Measurements from ENCODE around the gene CCP110. TPM values are rescaled to one million over a fixed set of nuclear protein-coding genes. Genes with fewer than 3 reads are reported as not detected.

Gene CCP110
- total and polyA plus RNA-seq, 2 donors (not counting 1 experiment from before 2014, with no cell fraction given) = 4.9 to 23.6 TPM

- Mint-ChIP-seq H3K27ac (no peak overlapping the region), H3K9me3 (ENCODE audit: insufficient read depth) (no peaks in the 10 kb centered on the region), H3K27me3 (no peaks in the 10 kb centered on the region), H3K4me1 (peaks cover 22% of the 10 kb centered on the region), H3K4me3 (no peak overlapping the region)
- POLR2A ChIA-PET = no interaction called here
- Histone ChIP-seq H3K4me1 (ENCODE audit: control insufficient read depth in 2 of 2, insufficient read depth in 2 of 2, low read length in 2 of 2) (peaks cover 5 to 17% of the 10 kb centered on the region in 2 donors), H3K36me3 (replicated peaks in 1 of 2; ENCODE audit: control extremely low read depth in 1 of 2, control insufficient read depth in 1 of 2, extremely low read depth in 1 of 2, insufficient read depth in 2 of 2, low read length in 1 of 2) (no peaks in the 10 kb centered on the region), H3K9ac (ENCODE audit: low read length) (no peak overlapping the region), H3K27me3 (replicated peaks in 1 of 4; ENCODE audit: control extremely low read depth in 1 of 4, control insufficient read depth in 3 of 4, insufficient read depth in 4 of 4, low read length in 3 of 4) (no peaks in the 10 kb centered on the region), H4K20me1 (ENCODE audit: control insufficient read depth, insufficient read depth, low read length, poor library complexity, severe bottlenecking) (peaks cover 3% of the 10 kb centered on the region), H3K79me2 (ENCODE audit: control insufficient read depth, insufficient read depth, low read length) (peaks cover 13% of the 10 kb centered on the region), H3K4me2 (replicated peaks; ENCODE audit: low read depth, low read length, poor library complexity, severe bottlenecking) (no peak overlapping the region), H3K4me3 (ENCODE audit: control extremely low read depth in 1 of 5, extremely low read depth in 1 of 5, insufficient read depth in 1 of 5, low read depth in 2 of 5, low read length in 4 of 5) (no peak overlapping the region), H2AFZ (ENCODE audit: insufficient read depth, low read depth, low read length, poor library complexity, severe bottlenecking) (peak overlapping the region; percentile 13), H3K9me3 (ENCODE audit: control extremely low read depth in 1 of 3, control insufficient read depth in 2 of 3, insufficient read depth in 1 of 3, low read length in 2 of 3) (peaks cover 0 to 7% (median 0%) of the 10 kb centered on the region in 3 donors), H3K27ac (ENCODE audit: low read length in 2 of 2) (no peak overlapping the region)
- intact Hi-C loops (cut with micrococcal nuclease) = loop anchor here (10.0 kb wide), 1 partner anchor 1345 kb away; the partner anchor contains the start of genes DCUN1D3 and LYRM1
- 100% methylated on average over 1 of the region's 10 CpGs for WGBS (ENCODE audit: insufficient coverage)
- CTCF ChIA-PET = interaction anchor here (0.6 to 6.3 kb wide), 9 partner anchors 14 to 826 kb away, joined by 3 to 55 read pairs (median 4); partner anchors contain the start of genes CCP110 and GDE1
- TF ChIP-seq EZH2 (IDR thresholded peaks at IDR 0.05; ENCODE audit: borderline replicate concordance, insufficient read depth, low read depth, low read length, poor library complexity, severe bottlenecking) (no peak), CTCF (IDR thresholded peaks at IDR 0.05) (peak; percentile 82)
- ATAC-seq (ENCODE audit: low read depth) (no peak), DNase-seq (peak; percentile 72)
Measured at GRCh38 chr16:19559242-19559910, 35.6 kb downstream of the CCP110 start.

- Mint-ChIP-seq H3K4me3 (no peak overlapping the region), H3K27me3 (no peaks in the 10 kb centered on the region), H3K27ac (no peak overlapping the region), H3K9me3 (ENCODE audit: insufficient read depth) (no peaks in the 10 kb centered on the region), H3K4me1 (peaks cover 18% of the 10 kb centered on the region)
- DNase-seq (no peak), ATAC-seq (ENCODE audit: low read depth) (no peak)
- WGBS (ENCODE audit: insufficient coverage) = 100% methylated on average over 1 of the region's 4 CpGs
- ChIA-PET CTCF (interaction anchor here (0.8 to 6.3 kb wide), 6 partner anchors 13 to 826 kb away, joined by 3 to 55 read pairs (median 4); partner anchors contain the start of gene GDE1), POLR2A (no interaction called here)
- Histone ChIP-seq H3K9ac (ENCODE audit: low read length) (no peak overlapping the region), H4K20me1 (ENCODE audit: control insufficient read depth, insufficient read depth, low read length, poor library complexity, severe bottlenecking) (peaks cover 3% of the 10 kb centered on the region), H2AFZ (ENCODE audit: insufficient read depth, low read depth, low read length, poor library complexity, severe bottlenecking) (no peak overlapping the region), H3K27me3 (replicated peaks in 1 of 4; ENCODE audit: control extremely low read depth in 1 of 4, control insufficient read depth in 3 of 4, insufficient read depth in 4 of 4, low read length in 3 of 4) (no peaks in the 10 kb centered on the region), H3K36me3 (replicated peaks in 1 of 2; ENCODE audit: control extremely low read depth in 1 of 2, control insufficient read depth in 1 of 2, extremely low read depth in 1 of 2, insufficient read depth in 2 of 2, low read length in 1 of 2) (no peaks in the 10 kb centered on the region), H3K9me3 (ENCODE audit: control extremely low read depth in 1 of 3, control insufficient read depth in 2 of 3, insufficient read depth in 1 of 3, low read length in 2 of 3) (peaks cover 0 to 7% (median 0%) of the 10 kb centered on the region in 3 donors), H3K27ac (ENCODE audit: low read length in 2 of 2) (no peak overlapping the region), H3K4me2 (replicated peaks; ENCODE audit: low read depth, low read length, poor library complexity, severe bottlenecking) (no peak overlapping the region), H3K4me3 (ENCODE audit: control extremely low read depth in 1 of 5, extremely low read depth in 1 of 5, insufficient read depth in 1 of 5, low read depth in 2 of 5, low read length in 4 of 5) (no peak overlapping the region), H3K4me1 (ENCODE audit: control insufficient read depth in 2 of 2, insufficient read depth in 2 of 2, low read length in 2 of 2) (peaks cover 5 to 10% of the 10 kb centered on the region in 2 donors), H3K79me2 (ENCODE audit: control insufficient read depth, insufficient read depth, low read length) (peaks cover 13% of the 10 kb centered on the region)
- TF ChIP-seq CTCF (IDR thresholded peaks at IDR 0.05) = no peak
- TF ChIP-seq EZH2 (IDR thresholded peaks at IDR 0.05; ENCODE audit: borderline replicate concordance, insufficient read depth, low read depth, low read length, poor library complexity, severe bottlenecking) = no peak
- intact Hi-C loops (cut with micrococcal nuclease) = no loop called here
Measured at GRCh38 chr16:19560078-19560477, 36.3 kb downstream of the CCP110 start.

Data from B cell (primary cell).